Upper lobe of right lung (tissue), 1 donor: ENCODE results near the gene OLFML1. TPM values are rescaled to one million over a fixed set of nuclear protein-coding genes. Genes with fewer than 3 reads are reported as not detected.
A peak's percentile ranks its signal among the peaks of the same experiment; 100 is the strongest.

ENCODE experiments used
- ATAC-seq: fragments of 200-7000 bp; cut with Tn5 transposase; one replicate; pipeline ENCODE4 v1.9.1; 2020; ENCODE audit warnings: mild to moderate bottlenecking, moderate library complexity
- DNase-seq: peaks from one replicate; pipeline ENCODE4 v3.0.0-alpha.2; 2020
- H3K27ac ChIP-seq: fragments of 200-600 bp; one replicate; pipeline ENCODE4 v1.8.0; 2022
- H3K27me3 ChIP-seq: fragments of 200-600 bp; one replicate; pipeline ENCODE4 v1.8.0; 2022; ENCODE audit warnings: mild to moderate bottlenecking
- H3K36me3 ChIP-seq: fragments of 200-600 bp; one replicate; pipeline ENCODE4 v1.8.0; 2022
- H3K4me1 ChIP-seq: fragments of 200-600 bp; one replicate; pipeline ENCODE4 v1.8.0; 2022
- H3K4me3 ChIP-seq: fragments of 200-600 bp; one replicate; pipeline ENCODE4 v1.8.0; 2022; ENCODE audit warnings: mild to moderate bottlenecking
- H3K9me3 ChIP-seq: fragments of 200-600 bp; one replicate; pipeline ENCODE4 v1.8.0; 2022
- CTCF ChIP-seq: fragments of 200-600 bp; IDR thresholded peaks from one replicate; pipeline ENCODE4 v1.8.0; 2022; ENCODE audit warnings: antibody characterized with exemption
- intact Hi-C: fragments of 100-400 bp; cut with DNase I; formaldehyde crosslinking; loops from one replicate; pipeline ENCODE4 v1.11.0; 2022
- total RNA-seq: library from RNA; stranded (reverse); fragmentation: NEBNext Ultra II Directional; extraction: Animal tissue kit (Norgen Biotek cat#: 25700); gene quantifications from one replicate; pipeline ENCODE4 v1.2.1, GENCODE V29; 2021
- donor health status: DM: no; HTN: yes; CAD: no; lungs with severe emphysema.

The OLFML1 gene
- total RNA-seq, 1 donor from 2014 or later: 30.6 TPM

GRCh38 chr11:7543302-7543701, 58.0 kb downstream of the OLFML1 start:
- Histone ChIP-seq H3K27ac (no peak overlapping the region), H3K36me3 (no peaks in the 10 kb centered on the region), H3K9me3 (no peaks in the 10 kb centered on the region), H3K4me3 (no peak overlapping the region), H3K27me3 (no peaks in the 10 kb centered on the region), H3K4me1 (no peaks in the 10 kb centered on the region)
- TF ChIP-seq CTCF: no peak
- ATAC-seq (no peak), DNase-seq (no peak)
- intact Hi-C loops: no loop called here

- Histone ChIP-seq H3K9me3 (no peaks in the 10 kb centered on the region), H3K4me3 (no peak overlapping the region), H3K4me1 (no peaks in the 10 kb centered on the region), H3K36me3 (no peaks in the 10 kb centered on the region), H3K27me3 (no peaks in the 10 kb centered on the region), H3K27ac (no peak overlapping the region)
- no peak for ATAC-seq
- intact Hi-C loops: no loop called here
- TF ChIP-seq CTCF: no peak
- no peak for DNase-seq
Measured at GRCh38 chr11:7544021-7544420, 58.7 kb downstream of the OLFML1 start.

- intact Hi-C loops: no loop called here
- H3K27me3 ChIP-seq: no peaks in the 10 kb centered on the region
- no peak overlapping the region for H3K4me3 ChIP-seq
- ATAC-seq (no peak), DNase-seq (no peak)
- no peak overlapping the region for H3K27ac ChIP-seq
- no peaks in the 10 kb centered on the region for H3K36me3 ChIP-seq
- no peaks in the 10 kb centered on the region for H3K4me1 ChIP-seq
- no peaks in the 10 kb centered on the region for H3K9me3 ChIP-seq
- TF ChIP-seq CTCF: no peak
Measured at GRCh38 chr11:7545611-7546010, 60.3 kb downstream of the OLFML1 start.

GRCh38 chr11:7546324-7546791, 61.1 kb downstream of the OLFML1 start:
- H3K27ac ChIP-seq: no peak overlapping the region
- no peak overlapping the region for H3K4me3 ChIP-seq
- H3K27me3 ChIP-seq: no peaks in the 10 kb centered on the region
- DNase-seq (no peak), ATAC-seq (no peak)
- no peak for TF ChIP-seq CTCF
- no peaks in the 10 kb centered on the region for H3K36me3 ChIP-seq
- H3K4me1 ChIP-seq: no peaks in the 10 kb centered on the region
- H3K9me3 ChIP-seq: no peaks in the 10 kb centered on the region
- intact Hi-C loops: no loop called here

- no peak for TF ChIP-seq CTCF
- no peak overlapping the region for H3K27ac ChIP-seq
- H3K4me1 ChIP-seq: no peaks in the 10 kb centered on the region
- H3K4me3 ChIP-seq: no peak overlapping the region
- H3K9me3 ChIP-seq: no peaks in the 10 kb centered on the region
- H3K36me3 ChIP-seq: no peaks in the 10 kb centered on the region
- no peaks in the 10 kb centered on the region for H3K27me3 ChIP-seq
- intact Hi-C loops: no loop called here
- no peak for ATAC-seq
- no peak for DNase-seq
Measured at GRCh38 chr11:7547687-7548086, 62.4 kb downstream of the OLFML1 start.

GRCh38 chr11:7548659-7549274, 63.5 kb downstream of the OLFML1 start:
- intact Hi-C loops: no loop called here
- no peaks in the 10 kb centered on the region for H3K4me1 ChIP-seq
- H3K36me3 ChIP-seq: no peaks in the 10 kb centered on the region
- peak; percentile 79 for ATAC-seq
- no peaks in the 10 kb centered on the region for H3K27me3 ChIP-seq
- no peak overlapping the region for H3K4me3 ChIP-seq
- no peak for DNase-seq
- H3K27ac ChIP-seq: no peak overlapping the region
- peak; percentile 30 for TF ChIP-seq CTCF
- no peaks in the 10 kb centered on the region for H3K9me3 ChIP-seq
